PC-9 (cell line): ENCODE measurements around the gene NUDT2. TPM values are rescaled to one million over a fixed set of nuclear protein-coding genes. Genes with fewer than 3 reads are reported as not detected.

Experiments
- BruUV-seq: library from RNA; stranded (reverse); fragments of 400-500 nt; replicated peaks from 2 replicates; lab custom pipeline; 2021; lab: Mats Ljungman, UMichigan
- CTCF ChIA-PET: fragments of 300-600 bp; sonication (Branson Sonifier 250); formaldehyde crosslinking; loops from one replicate; lab custom pipeline; 2022; ENCODE audit warnings: antibody characterized with exemption; lab: Charles Lee
- POLR2A ChIA-PET: fragments of 300-600 bp; sonication (Branson Sonifier 250); formaldehyde crosslinking; loops from one replicate; lab custom pipeline; 2022; ENCODE audit warnings: antibody characterized with exemption; ENCODE audit not compliant: unreplicated experiment; lab: Charles Lee
- DNase-seq, 2 experiments: peaks; one replicate each; pipeline versions ENCODE4 v3.0.0 to v3.0.0-alpha.2; 2015 to 2022; ENCODE audit warnings: mixed read lengths in 1 of 2
- H2AFZ ChIP-seq: fragments of 200-600 bp; sonication (generic); 2 replicates; pipeline ENCODE4 v1.8.1; 2017; ENCODE audit warnings: antibody characterized with exemption
- H3F3A ChIP-seq: fragments of 200-600 bp; sonication (generic); 2 replicates; pipeline ENCODE4 v1.8.1; 2017; ENCODE audit warnings: antibody characterized with exemption, mild to moderate bottlenecking, low read depth; ENCODE audit not compliant: insufficient read depth
- H3K27ac ChIP-seq: fragments of 200-600 bp; sonication (generic); 2 replicates; pipeline ENCODE4 v1.6.1; 2016; ENCODE audit warnings: mixed run types
- H3K27me3 ChIP-seq: fragments of 200-600 bp; sonication (generic); 2 replicates; pipeline ENCODE4 v1.6.1; 2016; ENCODE audit warnings: low read depth, mixed run types; ENCODE audit not compliant: insufficient read depth
- H3K36me3 ChIP-seq: fragments of 200-600 bp; sonication (generic); 2 replicates; pipeline ENCODE4 v1.6.1; 2016; ENCODE audit warnings: low read depth, mixed run types
- H3K4me1 ChIP-seq: fragments of 200-600 bp; sonication (generic); replicated peaks from 2 replicates; pipeline ENCODE4 v1.6.1; 2016; ENCODE audit warnings: mixed run types; ENCODE audit not compliant: insufficient read depth
- H3K4me2 ChIP-seq: fragments of 200-600 bp; sonication (generic); 2 replicates; pipeline ENCODE4 v1.6.1; 2017; ENCODE audit warnings: mixed run types
- H3K4me3 ChIP-seq: fragments of 200-600 bp; sonication (generic); 2 replicates; pipeline ENCODE4 v1.6.1; 2016; ENCODE audit warnings: mixed run types
- H3K79me2 ChIP-seq: fragments of 200-600 bp; sonication (generic); 2 replicates; pipeline ENCODE4 v1.6.1; 2017; ENCODE audit warnings: low read depth, mixed run types
- H3K9me2 ChIP-seq: fragments of 200-600 bp; sonication (generic); 2 replicates; pipeline ENCODE4 v1.8.1; 2017; ENCODE audit warnings: mild to moderate bottlenecking; ENCODE audit not compliant: insufficient read depth
- H3K9me3 ChIP-seq: fragments of 200-600 bp; sonication (generic); 2 replicates; pipeline ENCODE4 v1.8.1; 2016; ENCODE audit warnings: low read depth; ENCODE audit not compliant: insufficient read depth
- H4K20me1 ChIP-seq: fragments of 200-600 bp; sonication (generic); 2 replicates; pipeline ENCODE4 v1.8.1; 2017; ENCODE audit not compliant: insufficient read depth
- EZH2 ChIP-seq: fragments of 200-600 bp; sonication (generic); IDR thresholded peaks from 2 replicates; pipeline ENCODE4 v1.8.0; 2017; ENCODE audit warnings: antibody characterized with exemption, low read depth
- intact Hi-C: fragments of 100-400 bp; cut with micrococcal nuclease; formaldehyde crosslinking; loops from one replicate; pipeline ENCODE4 v1.10.0; 2022; ENCODE audit not compliant: unreplicated experiment
- total RNA-seq: library from RNA; stranded (reverse); gene quantifications from 2 replicates; pipeline ENCODE4 v1.2.3, GENCODE V29; 2021
- TF ChIP-seq, protein P1 (sequence below): fragments of 200-600 bp; sonication (generic); conservative IDR thresholded peaks from 2 replicates; pipeline ENCODE4 v1.6.1; 2017; ENCODE audit warnings: mixed run types, antibody characterized with exemption, mild to moderate bottlenecking, moderate library complexity

Gene NUDT2
- total RNA-seq, 1 experiment from 2014 or later, result 31.3 TPM

DNA sequence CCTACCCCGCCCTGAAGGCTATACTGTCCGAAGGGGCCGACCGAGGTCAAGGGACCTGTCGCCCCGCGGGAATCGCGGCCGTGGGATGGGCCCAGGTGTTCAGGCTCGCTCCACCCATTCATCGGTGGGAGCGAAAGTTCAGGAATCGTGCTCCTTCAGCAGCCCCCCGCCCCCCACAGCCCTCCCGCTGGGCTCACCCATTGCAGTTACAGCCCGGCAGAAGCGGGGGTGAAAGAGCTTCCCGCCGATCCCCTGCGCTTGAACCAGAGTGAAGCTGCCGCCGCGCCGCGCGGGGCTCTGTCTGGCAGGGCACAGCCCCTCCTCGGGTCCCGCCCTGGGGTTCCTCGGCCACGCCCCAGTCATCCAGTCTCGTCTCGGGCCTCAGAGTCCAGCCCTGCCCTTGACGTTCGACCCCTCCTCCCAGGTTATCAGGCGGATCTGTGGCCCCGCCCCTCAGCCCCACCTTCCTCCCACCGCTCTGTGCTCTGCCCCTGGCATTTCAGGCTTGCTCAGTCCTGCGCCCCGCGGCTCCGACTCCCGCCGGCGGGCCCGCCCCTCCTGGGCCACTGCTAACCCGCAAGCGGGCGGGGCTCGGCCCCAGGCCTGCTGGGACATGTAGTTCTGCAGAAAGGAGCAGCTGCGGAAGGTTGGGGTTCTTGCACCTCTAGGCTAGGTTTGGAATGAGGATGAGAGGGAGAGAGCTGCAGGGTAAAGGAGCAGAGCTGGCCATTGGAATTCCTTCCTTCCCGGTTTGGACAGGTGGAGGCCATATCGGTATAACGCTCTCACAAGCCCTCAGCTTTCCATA, 47.4 kb downstream of the NUDT2 start, which contains the start of gene MYORG:
Gene MYORG (minus strand): TSS at position 303 of the 808 bp plus-strand sequence. CDS start 3,955 bp downstream, outside the sequence.
- POLR2A ChIA-PET, result no interaction called here
- Histone ChIP-seq H3K27ac (no peak within 1 kb of the TSS), H3K27me3 (no peaks in the 10 kb centered on the region), H3K9me2 (no peaks in the 10 kb centered on the region), H3K4me3 (peak within 1 kb of the TSS; percentile 62), H3K4me2 (peak within 1 kb of the TSS; percentile 94), H3K9me3 (no peaks in the 10 kb centered on the region), H3F3A (no peaks in the 10 kb centered on the region), H3K36me3 (no peaks in the 10 kb centered on the region), H3K79me2 (no peaks in the 10 kb centered on the region), H4K20me1 (no peaks in the 10 kb centered on the region), H2AFZ (peak within 1 kb of the TSS; percentile 89), H3K4me1 (peaks cover 7% of the 10 kb centered on the region; the same call in 1 of the 2 replicates)
- CTCF ChIA-PET, result interaction anchor here (0.8 kb wide), 1 partner anchor 54 kb away, joined by 5 read pairs; no protein-coding TSS in a partner anchor
- intact Hi-C loops, result loop anchor here (5.0 to 10.0 kb wide), 3 partner anchors 124 to 452 kb away; no protein-coding TSS in a partner anchor
- no TSS peak for BruUV-seq
- TF ChIP-seq, protein P1, sequence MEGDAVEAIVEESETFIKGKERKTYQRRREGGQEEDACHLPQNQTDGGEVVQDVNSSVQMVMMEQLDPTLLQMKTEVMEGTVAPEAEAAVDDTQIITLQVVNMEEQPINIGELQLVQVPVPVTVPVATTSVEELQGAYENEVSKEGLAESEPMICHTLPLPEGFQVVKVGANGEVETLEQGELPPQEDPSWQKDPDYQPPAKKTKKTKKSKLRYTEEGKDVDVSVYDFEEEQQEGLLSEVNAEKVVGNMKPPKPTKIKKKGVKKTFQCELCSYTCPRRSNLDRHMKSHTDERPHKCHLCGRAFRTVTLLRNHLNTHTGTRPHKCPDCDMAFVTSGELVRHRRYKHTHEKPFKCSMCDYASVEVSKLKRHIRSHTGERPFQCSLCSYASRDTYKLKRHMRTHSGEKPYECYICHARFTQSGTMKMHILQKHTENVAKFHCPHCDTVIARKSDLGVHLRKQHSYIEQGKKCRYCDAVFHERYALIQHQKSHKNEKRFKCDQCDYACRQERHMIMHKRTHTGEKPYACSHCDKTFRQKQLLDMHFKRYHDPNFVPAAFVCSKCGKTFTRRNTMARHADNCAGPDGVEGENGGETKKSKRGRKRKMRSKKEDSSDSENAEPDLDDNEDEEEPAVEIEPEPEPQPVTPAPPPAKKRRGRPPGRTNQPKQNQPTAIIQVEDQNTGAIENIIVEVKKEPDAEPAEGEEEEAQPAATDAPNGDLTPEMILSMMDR, result no peak
- no peak for TF ChIP-seq EZH2
- DNase-seq, result peak; percentile 87 to 96

DNA sequence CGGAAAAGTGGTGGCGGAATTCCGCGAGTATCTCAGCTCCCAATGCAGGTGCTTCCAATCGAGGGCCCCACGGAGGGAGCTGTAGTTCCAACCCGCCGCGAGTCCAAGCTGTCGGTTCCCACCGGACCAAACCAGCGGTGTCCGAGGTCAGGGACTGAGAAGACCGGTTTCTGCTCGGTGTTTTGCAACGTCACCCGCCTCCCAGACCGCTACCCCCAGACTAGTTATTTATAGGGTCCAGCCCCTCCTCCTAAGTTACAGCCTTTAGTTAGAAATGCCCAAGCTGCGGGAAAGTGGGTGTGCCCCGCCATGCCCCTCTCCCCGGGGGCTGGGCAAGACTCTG, 48.0 kb downstream of the NUDT2 start:
- H3K79me2 ChIP-seq, result no peaks in the 10 kb centered on the region
- intact Hi-C loops, result loop anchor here (5.0 to 10.0 kb wide), 3 partner anchors 125 to 453 kb away; no protein-coding TSS in a partner anchor
- H3K9me3 ChIP-seq, result no peaks in the 10 kb centered on the region
- ChIA-PET CTCF (interaction anchor here (0.8 kb wide), 1 partner anchor 53 kb away, joined by 5 read pairs; no protein-coding TSS in a partner anchor), POLR2A (no interaction called here)
- H3K36me3 ChIP-seq, result no peaks in the 10 kb centered on the region
- peak overlapping the region; percentile 62 for H3K4me3 ChIP-seq
- no peaks in the 10 kb centered on the region for H3F3A ChIP-seq
- peak overlapping the region; percentile 94 for H3K4me2 ChIP-seq
- peak overlapping the region; percentile 89 for H2AFZ ChIP-seq
- no peaks in the 10 kb centered on the region for H4K20me1 ChIP-seq
- DNase-seq, result no peak
- BruUV-seq, result no TSS peak
- H3K27me3 ChIP-seq, result no peaks in the 10 kb centered on the region
- peaks cover 7% of the 10 kb centered on the region; the same call in 1 of the 2 replicates for H3K4me1 ChIP-seq
- no peak overlapping the region for H3K27ac ChIP-seq
- no peak for TF ChIP-seq EZH2
- TF ChIP-seq, protein P1, result no peak
- no peaks in the 10 kb centered on the region for H3K9me2 ChIP-seq

DNA sequence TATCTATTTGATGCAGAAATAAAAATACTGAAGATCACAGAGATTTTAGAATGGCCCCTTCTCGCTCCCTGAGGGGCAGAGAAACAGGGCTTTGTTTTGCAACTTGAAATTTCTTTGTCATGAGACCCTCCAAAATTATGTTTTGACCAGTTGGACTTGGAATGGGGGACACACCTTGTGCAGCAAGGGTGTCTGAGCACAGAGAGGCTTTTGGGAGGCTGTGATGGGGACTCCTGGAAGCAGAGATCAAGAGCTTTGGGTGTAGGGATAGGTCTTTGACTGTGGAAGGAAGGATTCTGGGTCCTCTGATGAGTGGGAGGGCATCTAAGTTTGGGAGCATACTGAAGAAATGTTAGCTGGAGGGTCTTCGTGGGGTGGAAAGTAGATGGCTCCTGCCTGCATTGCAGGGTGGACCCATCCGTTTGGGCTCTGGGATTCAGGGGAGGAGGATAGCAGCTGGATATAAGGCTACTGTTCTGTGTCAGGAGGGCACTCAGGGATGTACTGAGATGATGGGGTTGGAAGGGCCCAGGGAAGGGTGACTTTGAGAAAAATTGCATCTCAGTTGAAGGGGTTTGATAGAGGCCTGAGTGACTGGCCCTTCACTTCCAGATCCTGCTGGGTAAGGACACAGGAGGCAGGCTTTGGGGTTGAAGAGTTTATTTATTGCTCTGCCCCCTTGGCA, 49.1 kb downstream of the NUDT2 start:
- BruUV-seq, result no TSS peak
- intact Hi-C loops, result loop anchor here (2.0 to 10.0 kb wide), 4 partner anchors 46 to 454 kb away; no protein-coding TSS in a partner anchor
- peaks cover 7% of the 10 kb centered on the region; the same call in 1 of the 2 replicates for H3K4me1 ChIP-seq
- ChIA-PET CTCF (interaction anchor here (0.5 to 1.1 kb wide), 3 partner anchors 42 to 123 kb away, joined by 4 to 7 read pairs (median 5); no protein-coding TSS in a partner anchor), POLR2A (interaction anchor here (0.5 kb wide), 1 partner anchor 48 kb away, joined by 3 read pairs; no protein-coding TSS in a partner anchor)
- no peaks in the 10 kb centered on the region for H3K79me2 ChIP-seq
- H3F3A ChIP-seq, result no peaks in the 10 kb centered on the region
- H2AFZ ChIP-seq, result no peak overlapping the region
- H4K20me1 ChIP-seq, result no peaks in the 10 kb centered on the region
- TF ChIP-seq EZH2, result no peak
- TF ChIP-seq, protein P1, result no peak
- H3K4me3 ChIP-seq, result no peak overlapping the region
- no peak for DNase-seq
- no peaks in the 10 kb centered on the region for H3K9me3 ChIP-seq
- H3K9me2 ChIP-seq, result no peaks in the 10 kb centered on the region
- no peak overlapping the region for H3K4me2 ChIP-seq
- H3K27me3 ChIP-seq, result no peaks in the 10 kb centered on the region
- H3K27ac ChIP-seq, result no peak overlapping the region
- no peaks in the 10 kb centered on the region for H3K36me3 ChIP-seq
